Nucleus accumbens (tissue), 56 donors: ENCODE data around the gene TREX2.

Source experiments
- DNase-seq, 56 donors: peaks; one replicate each; lab custom pipeline; 2025; lab: John Stamatoyannopoulos, UW

TREX2 gene

GRCh38 chrX:153440556-153441135 is 5.2 kb downstream of the TREX2 start:
- no peak for DNase-seq

- no peak for DNase-seq
Measured at GRCh38 chrX:153439977-153440376, 5.9 kb downstream of the TREX2 start.

GRCh38 chrX:153438532-153438931 is 7.3 kb downstream of the TREX2 start:
- DNase-seq: peak in 13 of 56 donors; percentile 1 to 43 (median 4)

GRCh38 chrX:153435845-153436244 is 10.0 kb downstream of the TREX2 start:
- no peak for DNase-seq

- DNase-seq: no peak
Measured at GRCh38 chrX:153434801-153435200, 11.1 kb downstream of the TREX2 start.

- DNase-seq: no peak
Measured at GRCh38 chrX:153433781-153434285, 12.0 kb downstream of the TREX2 start.

- no peak for DNase-seq
Measured at GRCh38 chrX:153433161-153433680, 12.6 kb downstream of the TREX2 start.

- no peak for DNase-seq
Measured at GRCh38 chrX:153430796-153431195, 15.1 kb downstream of the TREX2 start.

GRCh38 chrX:153426204-153426603 is 19.7 kb downstream of the TREX2 start:
- no peak for DNase-seq

GRCh38 chrX:153423652-153424051 is 22.2 kb downstream of the TREX2 start:
- DNase-seq: peak in 1 of 56 donors; percentile 1

GRCh38 chrX:153421856-153422255 is 24.0 kb downstream of the TREX2 start:
- no peak for DNase-seq

- DNase-seq: no peak
Measured at GRCh38 chrX:153420851-153421599, 24.8 kb downstream of the TREX2 start.

- no peak for DNase-seq
Measured at GRCh38 chrX:153417637-153418036, 28.2 kb downstream of the TREX2 start.

GRCh38 chrX:153416781-153417450 is 28.9 kb downstream of the TREX2 start:
- DNase-seq: no peak

GRCh38 chrX:153414856-153415510 is 30.9 kb downstream of the TREX2 start:
- no peak for DNase-seq

GRCh38 chrX:153413731-153414130 is 32.1 kb downstream of the TREX2 start:
- DNase-seq: no peak

GRCh38 chrX:153412746-153413720 is 32.8 kb downstream of the TREX2 start:
- DNase-seq: no peak

- DNase-seq: no peak
Measured at GRCh38 chrX:153411988-153412574, 33.8 kb downstream of the TREX2 start.
